Osteoblast (primary cell): ENCODE data around the gene OR10A2. TPM values are rescaled to one million over a fixed set of nuclear protein-coding genes. Genes with fewer than 3 reads are reported as not detected.

Source experiments
- DNase-seq: peaks from one replicate; pipeline ENCODE4 v3.0.0; 2011; ENCODE audit warnings: low spot score, mixed read lengths; ENCODE audit not compliant: insufficient read length; ENCODE audit errors: missing footprints
- H2AFZ ChIP-seq: 2 replicates; pipeline ENCODE4 v1.6.0; 2011; ENCODE audit warnings: mild to moderate bottlenecking, low read length
- H3K27ac ChIP-seq: 2 replicates; pipeline ENCODE4 v1.5.1; 2011; ENCODE audit warnings: mild to moderate bottlenecking, low read depth, low read length, moderate library complexity
- H3K27me3 ChIP-seq: 2 replicates; pipeline ENCODE4 v1.6.0; 2012; ENCODE audit warnings: mild to moderate bottlenecking, control low read depth, inconsistent platforms, low read length, moderate library complexity; ENCODE audit not compliant: insufficient read depth
- H3K36me3 ChIP-seq: 2 replicates; pipeline ENCODE4 v1.5.1; 2011; ENCODE audit warnings: mild to moderate bottlenecking, low read length, control low read depth, moderate library complexity; ENCODE audit not compliant: insufficient read depth
- H3K4me1 ChIP-seq: 2 replicates; pipeline ENCODE4 v1.5.1; 2011; ENCODE audit warnings: mild to moderate bottlenecking, low read length, control low read depth, moderate library complexity; ENCODE audit not compliant: insufficient read depth
- H3K4me2 ChIP-seq: 2 replicates; pipeline ENCODE4 v1.6.0; 2011; ENCODE audit warnings: mild to moderate bottlenecking, low read length; ENCODE audit not compliant: insufficient read depth
- H3K4me3 ChIP-seq: fragments of 200-600 bp; sonication (generic); 3 replicates; pipeline ENCODE4 v1.5.1; 2012; ENCODE audit warnings: mild to moderate bottlenecking, low read length, inconsistent platforms; ENCODE audit not compliant: insufficient read depth
- H3K79me2 ChIP-seq: 2 replicates; pipeline ENCODE4 v1.6.0; 2012; ENCODE audit warnings: mild to moderate bottlenecking, low read length, control low read depth, inconsistent platforms; ENCODE audit not compliant: insufficient read depth
- H3K9me3 ChIP-seq: 2 replicates; pipeline ENCODE4 v1.5.1; 2011; ENCODE audit warnings: low read depth, low read length, control low read depth
- H4K20me1 ChIP-seq: 2 replicates; pipeline ENCODE4 v1.6.0; 2012; ENCODE audit warnings: mild to moderate bottlenecking, low read length, control low read depth; ENCODE audit not compliant: insufficient read depth
- total RNA-seq: library from RNA; depleted of rRNA; stranded (reverse); fragments of >200 nt; gene quantifications from 2 replicates; pipeline ENCODE4 v1.2.3, GENCODE V29; 2012
- TF ChIP-seq, protein P1 (sequence below): IDR thresholded peaks from 2 replicates; pipeline ENCODE4 v1.5.1; 2011; ENCODE audit warnings: mild to moderate bottlenecking, low read depth, low read length, moderate library complexity; ENCODE audit errors: extremely low read depth

The OR10A2 gene
- total RNA-seq, 1 donor = not detected

DNA sequence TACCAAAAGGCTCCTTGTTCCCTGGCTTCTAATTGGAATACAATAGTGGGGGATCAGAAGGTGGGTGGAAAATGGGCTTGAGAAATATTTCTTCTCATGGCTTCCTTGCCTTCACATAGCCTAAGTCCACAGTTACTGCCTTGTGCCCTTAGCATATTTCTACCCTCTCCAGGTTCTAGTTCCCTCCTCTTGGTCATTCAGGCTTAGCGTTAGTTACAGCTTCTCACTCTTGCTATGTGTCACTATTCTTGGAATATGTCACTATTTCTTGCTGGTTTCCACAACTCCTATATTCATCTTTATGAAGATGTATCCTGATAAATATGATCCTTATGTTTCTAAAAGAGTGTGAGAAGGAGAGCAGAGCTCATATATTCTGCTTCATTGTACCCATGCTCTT, 27.0 kb downstream of the OR10A2 start:
- H3K79me2 ChIP-seq = no peaks in the 10 kb centered on the region
- no peak for DNase-seq
- H4K20me1 ChIP-seq = no peaks in the 10 kb centered on the region
- TF ChIP-seq, protein P1, sequence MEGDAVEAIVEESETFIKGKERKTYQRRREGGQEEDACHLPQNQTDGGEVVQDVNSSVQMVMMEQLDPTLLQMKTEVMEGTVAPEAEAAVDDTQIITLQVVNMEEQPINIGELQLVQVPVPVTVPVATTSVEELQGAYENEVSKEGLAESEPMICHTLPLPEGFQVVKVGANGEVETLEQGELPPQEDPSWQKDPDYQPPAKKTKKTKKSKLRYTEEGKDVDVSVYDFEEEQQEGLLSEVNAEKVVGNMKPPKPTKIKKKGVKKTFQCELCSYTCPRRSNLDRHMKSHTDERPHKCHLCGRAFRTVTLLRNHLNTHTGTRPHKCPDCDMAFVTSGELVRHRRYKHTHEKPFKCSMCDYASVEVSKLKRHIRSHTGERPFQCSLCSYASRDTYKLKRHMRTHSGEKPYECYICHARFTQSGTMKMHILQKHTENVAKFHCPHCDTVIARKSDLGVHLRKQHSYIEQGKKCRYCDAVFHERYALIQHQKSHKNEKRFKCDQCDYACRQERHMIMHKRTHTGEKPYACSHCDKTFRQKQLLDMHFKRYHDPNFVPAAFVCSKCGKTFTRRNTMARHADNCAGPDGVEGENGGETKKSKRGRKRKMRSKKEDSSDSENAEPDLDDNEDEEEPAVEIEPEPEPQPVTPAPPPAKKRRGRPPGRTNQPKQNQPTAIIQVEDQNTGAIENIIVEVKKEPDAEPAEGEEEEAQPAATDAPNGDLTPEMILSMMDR = no peak
- no peaks in the 10 kb centered on the region for H3K9me3 ChIP-seq
- no peak overlapping the region for H3K4me2 ChIP-seq
- no peaks in the 10 kb centered on the region for H3K4me1 ChIP-seq
- no peak overlapping the region for H3K27ac ChIP-seq
- H3K4me3 ChIP-seq = no peak overlapping the region
- H3K36me3 ChIP-seq = no peaks in the 10 kb centered on the region
- no peaks in the 10 kb centered on the region for H3K27me3 ChIP-seq
- no peak overlapping the region for H2AFZ ChIP-seq

DNA sequence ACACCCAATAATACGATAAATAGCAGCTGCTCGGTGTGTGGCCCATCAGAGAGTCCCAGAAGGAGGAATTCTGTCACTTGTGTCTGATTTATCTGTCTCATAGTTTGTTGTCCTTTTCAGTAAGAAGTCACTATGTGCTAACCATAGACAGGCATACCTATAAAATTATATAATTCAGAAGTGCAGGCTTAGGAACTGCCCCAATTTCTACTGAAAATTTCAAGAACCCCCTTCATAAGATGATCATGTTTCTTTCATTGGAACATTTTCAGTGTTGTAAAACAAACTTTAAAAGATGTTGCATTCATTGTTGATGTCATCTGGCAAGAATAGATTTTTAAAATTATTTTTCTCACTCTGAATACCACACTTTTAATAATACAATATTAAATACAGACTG, 29.5 kb downstream of the OR10A2 start, which contains the start of gene OR2D2:
TSS of gene OR2D2 (minus strand) at position 101 of the 400 bp plus-strand sequence. CDS start at position 101, 0 bp downstream.
- no peak within 1 kb of the TSS for H3K4me3 ChIP-seq
- H3K36me3 ChIP-seq = no peaks in the 10 kb centered on the region
- no peaks in the 10 kb centered on the region for H3K9me3 ChIP-seq
- H3K79me2 ChIP-seq = no peaks in the 10 kb centered on the region
- TF ChIP-seq, protein P1 = no peak
- no peaks in the 10 kb centered on the region for H3K4me1 ChIP-seq
- no peak within 1 kb of the TSS for H3K27ac ChIP-seq
- H3K4me2 ChIP-seq = no peak within 1 kb of the TSS
- no peaks in the 10 kb centered on the region for H3K27me3 ChIP-seq
- H2AFZ ChIP-seq = no peak within 1 kb of the TSS
- no peaks in the 10 kb centered on the region for H4K20me1 ChIP-seq
- DNase-seq = no peak

GRCh38 chr11:6894097-6894496, 31.2 kb downstream of the OR10A2 start:
- Histone ChIP-seq H3K27me3 (no peaks in the 10 kb centered on the region), H3K4me1 (no peaks in the 10 kb centered on the region), H4K20me1 (no peaks in the 10 kb centered on the region), H3K9me3 (no peaks in the 10 kb centered on the region), H3K4me3 (no peak overlapping the region), H3K79me2 (no peaks in the 10 kb centered on the region), H3K4me2 (no peak overlapping the region), H2AFZ (no peak overlapping the region), H3K27ac (no peak overlapping the region), H3K36me3 (no peaks in the 10 kb centered on the region)
- TF ChIP-seq, protein P1 = no peak
- DNase-seq = no peak

DNA sequence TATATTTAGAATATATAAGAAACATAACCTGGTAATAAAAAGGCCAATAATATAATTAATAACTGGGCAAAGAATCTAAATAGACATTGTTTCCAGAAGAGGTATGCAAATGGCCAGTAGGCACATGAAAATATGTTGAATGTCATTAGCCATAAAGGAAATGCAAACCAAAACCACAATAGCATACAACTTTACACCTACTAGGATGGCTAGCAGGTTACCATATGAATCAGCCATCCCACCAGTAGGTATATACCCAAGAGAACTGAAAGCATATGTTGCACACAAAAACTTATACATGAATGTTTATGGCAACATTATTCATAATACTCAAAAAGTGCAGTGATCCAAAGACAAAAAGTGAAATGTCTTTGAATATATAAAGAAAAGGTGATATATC, 32.2 kb downstream of the OR10A2 start:
- H4K20me1 ChIP-seq = no peaks in the 10 kb centered on the region
- H3K4me1 ChIP-seq = no peaks in the 10 kb centered on the region
- H3K4me3 ChIP-seq = no peak overlapping the region
- H3K27ac ChIP-seq = no peak overlapping the region
- TF ChIP-seq, protein P1 = no peak
- H3K36me3 ChIP-seq = no peaks in the 10 kb centered on the region
- DNase-seq = no peak
- H2AFZ ChIP-seq = no peak overlapping the region
- no peaks in the 10 kb centered on the region for H3K9me3 ChIP-seq
- H3K4me2 ChIP-seq = no peak overlapping the region
- no peaks in the 10 kb centered on the region for H3K79me2 ChIP-seq
- no peaks in the 10 kb centered on the region for H3K27me3 ChIP-seq
